ENCODE results near the gene BCL7B. TPM values are rescaled to one million over a fixed set of nuclear protein-coding genes. Genes with fewer than 3 reads are reported as not detected.
"Not testable (repeated sequence)": the region's sequence is repeated elsewhere in the genome, so short reads cannot be mapped to it uniquely, and the experiment has no call there.

The BCL7B gene
- total RNA-seq, 1 experiment from 2014 or later: 41.0 TPM

- no peaks in the 10 kb centered on the region for H3K9me3 ChIP-seq (ENCODE audit: low read length)
- no peaks in the 10 kb centered on the region for H3K27me3 ChIP-seq (ENCODE audit: low read length)
- ChIA-PET CTCF (no interaction called here), POLR2A (ENCODE audit: unreplicated experiment) (no interaction called here)
- H2AFZ ChIP-seq (ENCODE audit: low read length): no peak overlapping the region
- no peaks in the 10 kb centered on the region for H3F3A ChIP-seq (ENCODE audit: low read length, unreplicated experiment)
- BruUV-seq (replicated peaks): no TSS peak
- no peak overlapping the region for H3K4me2 ChIP-seq (ENCODE audit: low read length)
- no peak overlapping the region for H3K27ac ChIP-seq (ENCODE audit: low read length)
- TF ChIP-seq EZH2phosphoT487 (IDR thresholded peaks at IDR 0.05; ENCODE audit: borderline replicate concordance, low read length) (no peak), CTCF (conservative IDR thresholded peaks at IDR 0.05; ENCODE audit: low read depth, low read length) (no peak), EZH2 (IDR thresholded peaks at IDR 0.05; ENCODE audit: low read length, unreplicated experiment) (no peak)
- ATAC-seq: no peak
- peaks cover 40% of the 10 kb centered on the region for H3K79me2 ChIP-seq (ENCODE audit: low read length)
- no peaks in the 10 kb centered on the region for H3K9me2 ChIP-seq (replicated peaks; ENCODE audit: low read length)
- H4K20me1 ChIP-seq (ENCODE audit: low read length): peaks cover 15% of the 10 kb centered on the region
- no peaks in the 10 kb centered on the region for H3K4me1 ChIP-seq (ENCODE audit: insufficient read depth, low read length)
- H3K36me3 ChIP-seq (ENCODE audit: low read depth, low read length): peaks cover 66% of the 10 kb centered on the region
- intact Hi-C loops (cut with micrococcal nuclease): no loop called here
- no peak overlapping the region for H3K4me3 ChIP-seq (ENCODE audit: low read length)
- no peak overlapping the region for H3K9ac ChIP-seq (ENCODE audit: low read length)
- no peak for DNase-seq
Observed at GRCh38 chr7:73496626-73497025, 60.9 kb downstream of the BCL7B start.

GRCh38 chr7:73495507-73495906 lies 62.0 kb downstream of the BCL7B start:
- CTCF ChIA-PET; H3K27ac ChIP-seq (ENCODE audit: low read length); H3K9me3 ChIP-seq (ENCODE audit: low read length); POLR2A ChIA-PET (ENCODE audit: unreplicated experiment); H3K27me3 ChIP-seq (ENCODE audit: low read length); intact Hi-C loops (cut with micrococcal nuclease); H3K9ac ChIP-seq (ENCODE audit: low read length); H3K4me3 ChIP-seq (ENCODE audit: low read length); H3K4me1 ChIP-seq (ENCODE audit: insufficient read depth, low read length); H3F3A ChIP-seq (ENCODE audit: low read length, unreplicated experiment); H3K9me2 ChIP-seq (replicated peaks; ENCODE audit: low read length); DNase-seq; H2AFZ ChIP-seq (ENCODE audit: low read length); ATAC-seq; H3K4me2 ChIP-seq (ENCODE audit: low read length); BruUV-seq (replicated peaks): not testable (repeated sequence)
- Histone ChIP-seq H3K36me3 (ENCODE audit: low read depth, low read length) (peaks cover 62% of the 10 kb centered on the region), H4K20me1 (ENCODE audit: low read length) (peaks cover 15% of the 10 kb centered on the region), H3K79me2 (ENCODE audit: low read length) (peaks cover 36% of the 10 kb centered on the region)

- DNase-seq: no peak
- Histone ChIP-seq H2AFZ (ENCODE audit: low read length) (no peak overlapping the region), H3K36me3 (ENCODE audit: low read depth, low read length) (peaks cover 65% of the 10 kb centered on the region), H3K9me2 (replicated peaks; ENCODE audit: low read length) (no peaks in the 10 kb centered on the region), H3K4me2 (ENCODE audit: low read length) (no peak overlapping the region), H3K9me3 (ENCODE audit: low read length) (no peaks in the 10 kb centered on the region), H3K27ac (ENCODE audit: low read length) (no peak overlapping the region), H3K4me1 (ENCODE audit: insufficient read depth, low read length) (no peaks in the 10 kb centered on the region), H3K79me2 (ENCODE audit: low read length) (peaks cover 22% of the 10 kb centered on the region), H3K27me3 (ENCODE audit: low read length) (no peaks in the 10 kb centered on the region), H3K4me3 (ENCODE audit: low read length) (no peak overlapping the region), H3F3A (ENCODE audit: low read length, unreplicated experiment) (no peaks in the 10 kb centered on the region), H4K20me1 (ENCODE audit: low read length) (no peaks in the 10 kb centered on the region), H3K9ac (ENCODE audit: low read length) (no peak overlapping the region)
- intact Hi-C loops (cut with micrococcal nuclease): no loop called here
- ChIA-PET CTCF (no interaction called here), POLR2A (ENCODE audit: unreplicated experiment) (no interaction called here)
- no peak for ATAC-seq
- BruUV-seq (replicated peaks): no TSS peak
- TF ChIP-seq CTCF (conservative IDR thresholded peaks at IDR 0.05; ENCODE audit: low read depth, low read length) (no peak), EZH2phosphoT487 (IDR thresholded peaks at IDR 0.05; ENCODE audit: borderline replicate concordance, low read length) (no peak), EZH2 (IDR thresholded peaks at IDR 0.05; ENCODE audit: low read length, unreplicated experiment) (no peak)
Observed at GRCh38 chr7:73489976-73490375, 67.5 kb downstream of the BCL7B start.

Measured in PC-3 (cell line).